MM.1S (cell line): Measurements from ENCODE around the gene WFDC13.
A peak's percentile ranks its signal among the peaks of the same experiment; 100 is the strongest.

ENCODE experiments used
- DNase-seq: peaks from one replicate; pipeline ENCODE4 v3.0.0-alpha.2; 2015
- H2AFZ ChIP-seq: fragments of 300-600 bp; sonication (generic); 2 replicates; pipeline ENCODE4 v1.6.0; 2016; ENCODE audit warnings: antibody characterized with exemption, low read length
- H3F3A ChIP-seq: fragments of 300-600 bp; sonication (generic); 2 replicates; pipeline ENCODE4 v1.6.1; 2016; ENCODE audit warnings: mild to moderate bottlenecking, antibody characterized with exemption, low read length, moderate library complexity, mixed read lengths; ENCODE audit not compliant: insufficient read depth
- H3K27ac ChIP-seq: fragments of 300-600 bp; sonication (generic); 2 replicates; pipeline ENCODE4 v1.5.1; 2016; ENCODE audit warnings: mild to moderate bottlenecking, low read length
- H3K27me3 ChIP-seq: fragments of 300-600 bp; sonication (generic); replicated peaks from 2 replicates; pipeline ENCODE4 v1.6.0; 2016; ENCODE audit warnings: low read length; ENCODE audit not compliant: insufficient read depth
- H3K36me3 ChIP-seq: fragments of 300-600 bp; sonication (generic); replicated peaks from 2 replicates; pipeline ENCODE4 v1.6.1; 2016; ENCODE audit warnings: mild to moderate bottlenecking, low read length, mixed read lengths; ENCODE audit not compliant: insufficient read depth
- H3K4me1 ChIP-seq: fragments of 300-600 bp; sonication (generic); 2 replicates; pipeline ENCODE4 v1.6.1; 2016; ENCODE audit warnings: low read length, mixed read lengths
- H3K4me2 ChIP-seq: fragments of 300-600 bp; sonication (generic); 2 replicates; pipeline ENCODE4 v1.6.0; 2016; ENCODE audit warnings: low read depth, low read length
- H3K4me3 ChIP-seq: fragments of 300-600 bp; sonication (generic); 2 replicates; pipeline ENCODE4 v1.5.1; 2016; ENCODE audit warnings: low read length, mixed read lengths
- H3K79me2 ChIP-seq: fragments of 300-600 bp; sonication (generic); 2 replicates; pipeline ENCODE4 v1.6.1; 2016; ENCODE audit warnings: mixed run types, low read length, mixed read lengths
- H3K9ac ChIP-seq: fragments of 300-600 bp; sonication (generic); 2 replicates; pipeline ENCODE4 v1.6.1; 2016; ENCODE audit warnings: low read length, mixed read lengths
- H3K9me2 ChIP-seq: fragments of 300-600 bp; sonication (generic); replicated peaks from 2 replicates; pipeline ENCODE4 v1.6.1; 2016; ENCODE audit warnings: mild to moderate bottlenecking, low read length, mixed read lengths; ENCODE audit not compliant: insufficient read depth
- H3K9me3 ChIP-seq: fragments of 300-600 bp; sonication (generic); replicated peaks from 2 replicates; pipeline ENCODE4 v1.6.1; 2016; ENCODE audit warnings: mild to moderate bottlenecking, low read length, mixed read lengths; ENCODE audit not compliant: insufficient read depth
- H4K20me1 ChIP-seq: fragments of 300-600 bp; sonication (generic); 2 replicates; pipeline ENCODE4 v1.6.1; 2016; ENCODE audit warnings: mild to moderate bottlenecking, low read length, moderate library complexity, mixed read lengths; ENCODE audit not compliant: insufficient read depth
- EZH2 ChIP-seq: fragments of 300-600 bp; sonication (generic); optimal IDR thresholded peaks from 2 replicates; pipeline ENCODE3; 2017; ENCODE audit warnings: low read depth, mild to moderate bottlenecking, antibody characterized with exemption, low read length, mixed read lengths
- EZH2phosphoT487 ChIP-seq: fragments of 300-600 bp; sonication (generic); IDR thresholded peaks from 2 replicates; pipeline ENCODE4 v1.6.1; 2018; ENCODE audit warnings: antibody characterized with exemption, low read length
- TF ChIP-seq, protein P1 (sequence below): fragments of 300-600 bp; sonication (generic); IDR thresholded peaks from 2 replicates; pipeline ENCODE4 v1.5.1; 2016; ENCODE audit warnings: antibody characterized with exemption, low read length, mixed read lengths

The WFDC13 gene

DNA sequence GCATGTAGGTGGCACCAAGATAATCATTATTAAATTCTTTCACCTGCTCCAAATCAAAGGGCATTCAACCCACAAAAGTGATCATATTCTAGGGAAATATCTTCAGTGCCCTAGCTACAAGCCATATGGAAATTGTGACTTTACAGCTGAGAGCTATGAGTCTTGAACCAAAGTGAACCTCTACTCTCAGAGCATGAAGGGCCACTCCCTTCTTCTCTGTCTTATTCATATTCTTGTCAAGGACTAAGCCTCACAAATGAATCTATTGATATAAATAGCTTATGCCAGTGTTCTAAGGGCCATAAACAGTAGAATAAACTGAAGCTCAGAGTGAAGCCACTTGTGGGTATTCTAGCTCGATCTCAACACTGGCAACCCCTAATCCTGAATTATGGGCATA lies 49.9 kb downstream of the WFDC13 start:
- Histone ChIP-seq H3K4me3 (no peak overlapping the region), H3K36me3 (no peaks in the 10 kb centered on the region), H3F3A (no peaks in the 10 kb centered on the region), H3K9me3 (no peaks in the 10 kb centered on the region), H3K27me3 (no peaks in the 10 kb centered on the region), H3K9me2 (no peaks in the 10 kb centered on the region), H3K79me2 (no peaks in the 10 kb centered on the region), H3K27ac (no peak overlapping the region), H2AFZ (no peak overlapping the region), H3K4me2 (no peak overlapping the region), H3K4me1 (no peaks in the 10 kb centered on the region; the same call in 1 of the 2 replicates), H4K20me1 (no peaks in the 10 kb centered on the region), H3K9ac (no peak overlapping the region)
- TF ChIP-seq, protein P1, sequence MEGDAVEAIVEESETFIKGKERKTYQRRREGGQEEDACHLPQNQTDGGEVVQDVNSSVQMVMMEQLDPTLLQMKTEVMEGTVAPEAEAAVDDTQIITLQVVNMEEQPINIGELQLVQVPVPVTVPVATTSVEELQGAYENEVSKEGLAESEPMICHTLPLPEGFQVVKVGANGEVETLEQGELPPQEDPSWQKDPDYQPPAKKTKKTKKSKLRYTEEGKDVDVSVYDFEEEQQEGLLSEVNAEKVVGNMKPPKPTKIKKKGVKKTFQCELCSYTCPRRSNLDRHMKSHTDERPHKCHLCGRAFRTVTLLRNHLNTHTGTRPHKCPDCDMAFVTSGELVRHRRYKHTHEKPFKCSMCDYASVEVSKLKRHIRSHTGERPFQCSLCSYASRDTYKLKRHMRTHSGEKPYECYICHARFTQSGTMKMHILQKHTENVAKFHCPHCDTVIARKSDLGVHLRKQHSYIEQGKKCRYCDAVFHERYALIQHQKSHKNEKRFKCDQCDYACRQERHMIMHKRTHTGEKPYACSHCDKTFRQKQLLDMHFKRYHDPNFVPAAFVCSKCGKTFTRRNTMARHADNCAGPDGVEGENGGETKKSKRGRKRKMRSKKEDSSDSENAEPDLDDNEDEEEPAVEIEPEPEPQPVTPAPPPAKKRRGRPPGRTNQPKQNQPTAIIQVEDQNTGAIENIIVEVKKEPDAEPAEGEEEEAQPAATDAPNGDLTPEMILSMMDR = no peak
- TF ChIP-seq EZH2 (no peak), EZH2phosphoT487 (no peak)
- DNase-seq = no peak

DNA sequence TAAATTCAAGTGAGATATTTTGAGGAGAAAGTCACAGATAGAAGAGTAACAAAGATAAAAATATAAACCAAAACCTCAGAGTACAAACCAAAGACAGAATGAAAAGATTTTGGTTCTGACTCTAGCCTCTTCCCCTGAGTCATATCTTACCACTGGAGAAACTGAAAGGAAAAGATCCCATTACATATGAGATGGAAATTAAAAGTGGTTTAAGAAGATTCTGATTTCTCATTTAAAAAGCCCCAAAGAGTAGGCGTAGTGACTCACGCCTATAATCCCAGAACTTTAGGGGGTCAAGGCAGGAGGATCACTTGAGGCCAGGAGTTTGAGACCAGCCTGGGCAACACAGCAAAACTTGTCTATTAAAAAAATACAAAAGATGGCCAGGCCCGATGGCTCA lies 50.9 kb downstream of the WFDC13 start:
- TF ChIP-seq EZH2phosphoT487 = no peak
- H3K9ac ChIP-seq = no peak overlapping the region

DNA sequence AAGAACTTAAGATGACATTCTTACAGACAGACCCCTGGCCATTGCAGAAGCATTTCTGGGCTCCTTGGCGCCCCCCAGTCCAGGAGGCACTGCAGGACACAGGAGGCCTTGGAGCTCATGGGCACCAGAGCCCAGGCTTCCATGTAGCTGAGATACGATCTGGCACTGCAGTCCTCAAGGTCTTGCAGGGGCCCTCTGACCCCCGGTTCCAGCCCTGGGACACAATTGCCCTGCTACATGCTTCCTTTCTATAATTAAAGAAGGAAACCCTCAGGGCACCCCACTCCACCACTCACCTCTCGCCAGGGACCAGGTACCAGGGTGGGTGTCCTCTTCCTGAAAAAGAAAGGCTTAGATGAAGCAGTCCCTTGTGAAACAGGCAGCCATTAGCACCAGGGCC lies 56.3 kb downstream of the WFDC13 start:
- no peak for DNase-seq
- Histone ChIP-seq H2AFZ (no peak overlapping the region), H3K27me3 (no peaks in the 10 kb centered on the region), H3K4me2 (no peak overlapping the region), H3K4me3 (no peak overlapping the region), H3K9ac (no peak overlapping the region), H3K27ac (no peak overlapping the region), H3K9me3 (no peaks in the 10 kb centered on the region), H3K79me2 (no peaks in the 10 kb centered on the region), H3K36me3 (no peaks in the 10 kb centered on the region), H3F3A (no peaks in the 10 kb centered on the region), H4K20me1 (no peaks in the 10 kb centered on the region), H3K4me1 (no peaks in the 10 kb centered on the region), H3K9me2 (no peaks in the 10 kb centered on the region)
- TF ChIP-seq EZH2phosphoT487 (no peak), EZH2 (no peak)
- TF ChIP-seq, protein P1 = no peak

More for the DNA sequence above, 50.9 kb downstream of the WFDC13 start:
- Histone ChIP-seq H3K9me3 (no peaks in the 10 kb centered on the region), H3K27ac (no peak overlapping the region), H3K36me3 (no peaks in the 10 kb centered on the region), H3K4me2 (no peak overlapping the region), H3K27me3 (no peaks in the 10 kb centered on the region), H3K4me3 (no peak overlapping the region), H3K79me2 (no peaks in the 10 kb centered on the region), H4K20me1 (no peaks in the 10 kb centered on the region), H3K9me2 (no peaks in the 10 kb centered on the region), H2AFZ (no peak overlapping the region), H3F3A (no peaks in the 10 kb centered on the region), H3K4me1 (no peaks in the 10 kb centered on the region; the same call in 1 of the 2 replicates)
- DNase-seq = peak; percentile 33
